Endodermal cell (in vitro differentiated cells): ENCODE results near the gene SMARCA1. TPM values are rescaled to one million over a fixed set of nuclear protein-coding genes. Genes with fewer than 3 reads are reported as not detected.

Experiments
- DNase-seq: peaks from one replicate; pipeline ENCODE4 v3.0.0-alpha.2; 2017
- H3K27ac ChIP-seq: 2 replicates; pipeline ENCODE4 v1.5.1; 2013; ENCODE audit warnings: mild to moderate bottlenecking, low read depth, low read length, moderate library complexity
- H3K27me3 ChIP-seq: 2 replicates; pipeline ENCODE4 v1.6.1; 2013; ENCODE audit warnings: mild to moderate bottlenecking, low read length, moderate library complexity; ENCODE audit not compliant: insufficient read depth, control insufficient read depth, poor library complexity, severe bottlenecking
- H3K36me3 ChIP-seq: 2 replicates; pipeline ENCODE4 v1.7.0; 2013; ENCODE audit warnings: mild to moderate bottlenecking, low read length, moderate library complexity; ENCODE audit not compliant: control insufficient read depth, insufficient read depth
- H3K4me1 ChIP-seq: one replicate; pipeline ENCODE4 v1.7.0; 2013; ENCODE audit warnings: low read length; ENCODE audit not compliant: control insufficient read depth, insufficient read depth
- H3K4me3 ChIP-seq: 2 replicates; pipeline ENCODE4 v1.5.1; 2013; ENCODE audit warnings: mild to moderate bottlenecking, low read length, moderate library complexity
- H3K9ac ChIP-seq: 2 replicates; pipeline ENCODE4 v1.6.1; 2013; ENCODE audit warnings: mild to moderate bottlenecking, low read length, moderate library complexity; ENCODE audit not compliant: poor library complexity, severe bottlenecking; ENCODE audit errors: extremely low read depth
- H3K9me3 ChIP-seq: 2 replicates; pipeline ENCODE4 v1.6.1; 2013; ENCODE audit warnings: mild to moderate bottlenecking, low read length, moderate library complexity; ENCODE audit not compliant: control insufficient read depth
- H3K27ac Mint-ChIP-seq: 2 replicates; pipeline ENCODE4 v1.8.0; 2020; ENCODE audit warnings: mixed read lengths
- H3K27me3 Mint-ChIP-seq: 2 replicates; pipeline ENCODE4 v1.8.0; 2021; ENCODE audit warnings: mild to moderate bottlenecking, mixed read lengths; ENCODE audit not compliant: insufficient read depth
- H3K36me3 Mint-ChIP-seq: 2 replicates; pipeline ENCODE4 v1.8.0; 2020; ENCODE audit warnings: low read depth, mixed read lengths
- H3K4me1 Mint-ChIP-seq: 2 replicates; pipeline ENCODE4 v1.8.0; 2020; ENCODE audit warnings: mixed read lengths
- H3K4me3 Mint-ChIP-seq: 2 replicates; pipeline ENCODE4 v1.8.0; 2020; ENCODE audit warnings: mild to moderate bottlenecking, moderate library complexity, mixed read lengths
- H3K9me3 Mint-ChIP-seq: 2 replicates; pipeline ENCODE4 v1.8.0; 2020; ENCODE audit warnings: mild to moderate bottlenecking, mixed read lengths
- CTCF ChIP-seq: fragments of 200-600 bp; sonication (generic); conservative IDR thresholded peaks from 2 replicates; pipeline ENCODE4 v1.5.0; 2021; ENCODE audit warnings: antibody characterized with exemption, mild to moderate bottlenecking
- WGBS, 2 experiments: methylation state at CpG; one replicate each; pipeline versions ENCODE4 v1.1.5 to v1.1.7; 2013; ENCODE audit warnings: missing lambda C conversion rate in 2 of 2, mixed read lengths in 1 of 2; ENCODE audit not compliant: insufficient coverage in 1 of 2, insufficient read length in 1 of 2; 5-methylcytosine and 5-hydroxymethylcytosine counted together
- total RNA-seq, 2 donors: library from RNA; stranded (reverse); fragmentation: NEBNext Ultra II Directional in 1 of 2; extraction: Animal tissue kit (Norgen Biotek cat#: 25700) in 1 of 2; gene quantifications; 2 replicates in 1 of 2; 3 replicates in 1 of 2; pipeline ENCODE4 v1.2.1, GENCODE V29; 2021

The SMARCA1 gene
- total RNA-seq, 2 donors from 2014 or later = 83.3 to 146 TPM

- Histone ChIP-seq H3K4me1 (no peaks in the 10 kb centered on the region), H3K27me3 (no peaks in the 10 kb centered on the region), H3K36me3 (no peaks in the 10 kb centered on the region), H3K9me3 (no peaks in the 10 kb centered on the region), H3K9ac (peak overlapping the region; percentile 39), H3K27ac (no peak overlapping the region), H3K4me3 (peak overlapping the region; percentile 81)
- DNase-seq = peak; percentile 64
- no peak for TF ChIP-seq CTCF
- WGBS, 2 experiments = 4% methylated on average over 9 of the region's 14 CpGs; no CpG with 5 or more reads in 1 of the 2 experiments
- Mint-ChIP-seq H3K4me3 (peak overlapping the region; percentile 70), H3K4me1 (peaks cover 24% of the 10 kb centered on the region), H3K9me3 (no peaks in the 10 kb centered on the region), H3K36me3 (peaks cover 10% of the 10 kb centered on the region), H3K27ac (peak overlapping the region; percentile 15), H3K27me3 (no peaks in the 10 kb centered on the region)
Observed at GRCh38 chrX:129540722-129541184, 17.5 kb upstream of the SMARCA1 start.

GRCh38 chrX:129540068-129540653 lies 16.9 kb upstream of the SMARCA1 start, which contains the start of gene OCRL:
Gene OCRL, plus strand, starts transcription at chrX:129540259. Its CDS starts 181 bp downstream, at chrX:129540440.
- Mint-ChIP-seq H3K4me3 (peak within 1 kb of the TSS; percentile 70), H3K9me3 (no peaks in the 10 kb centered on the region), H3K36me3 (peaks cover 5% of the 10 kb centered on the region), H3K4me1 (peaks cover 24% of the 10 kb centered on the region), H3K27ac (peak within 1 kb of the TSS; percentile 48), H3K27me3 (no peaks in the 10 kb centered on the region)
- Histone ChIP-seq H3K9ac (peak within 1 kb of the TSS; percentile 39), H3K27ac (no peak within 1 kb of the TSS), H3K4me1 (no peaks in the 10 kb centered on the region), H3K9me3 (no peaks in the 10 kb centered on the region), H3K4me3 (peak within 1 kb of the TSS; percentile 81), H3K36me3 (no peaks in the 10 kb centered on the region), H3K27me3 (no peaks in the 10 kb centered on the region)
- peak; percentile 89 for DNase-seq
- peak; percentile 87 for TF ChIP-seq CTCF
- 1% methylated on average over 39 of the region's 60 CpGs; no CpG with 5 or more reads in 1 of the 2 experiments for WGBS, 2 experiments

- peaks cover 3% of the 10 kb centered on the region for H3K4me1 Mint-ChIP-seq
- no peaks in the 10 kb centered on the region for H3K4me1 ChIP-seq
- no peak overlapping the region for H3K9ac ChIP-seq
- H3K9me3 ChIP-seq = no peaks in the 10 kb centered on the region
- no peak overlapping the region for H3K4me3 Mint-ChIP-seq
- H3K9me3 Mint-ChIP-seq = no peaks in the 10 kb centered on the region
- TF ChIP-seq CTCF = no peak
- H3K27ac Mint-ChIP-seq = no peak overlapping the region
- H3K27me3 Mint-ChIP-seq = peaks cover 16% of the 10 kb centered on the region
- no peaks in the 10 kb centered on the region for H3K27me3 ChIP-seq
- no peak overlapping the region for H3K27ac ChIP-seq
- WGBS, 2 experiments = 93% methylated on average over 3 of the region's 4 CpGs; no CpG with 5 or more reads in 1 of the 2 experiments
- DNase-seq = no peak
- no peaks in the 10 kb centered on the region for H3K36me3 ChIP-seq
- no peaks in the 10 kb centered on the region for H3K36me3 Mint-ChIP-seq
- H3K4me3 ChIP-seq = no peak overlapping the region
Observed at GRCh38 chrX:129534816-129535578, 11.7 kb upstream of the SMARCA1 start.
